Left ventricle myocardium inferior (tissue), 1 donor: ENCODE results near the gene DLAT. TPM values are rescaled to one million over a fixed set of nuclear protein-coding genes. Genes with fewer than 3 reads are reported as not detected.
A peak's percentile ranks its signal among the peaks of the same experiment; 100 is the strongest.

Experiments
- DNase-seq: peaks from one replicate; pipeline ENCODE4 v3.0.0-alpha.2; 2020
- H3K27ac ChIP-seq: fragments of 200-600 bp; replicated peaks from 2 replicates; pipeline ENCODE4 v1.8.0; 2021
- H3K27me3 ChIP-seq: fragments of 200-600 bp; 2 replicates; pipeline ENCODE4 v1.8.0; 2021; ENCODE audit warnings: low read depth
- H3K36me3 ChIP-seq: fragments of 200-600 bp; 2 replicates; pipeline ENCODE4 v1.8.0; 2021
- H3K4me1 ChIP-seq: fragments of 200-600 bp; 2 replicates; pipeline ENCODE4 v1.8.0; 2021
- H3K4me3 ChIP-seq: fragments of 200-600 bp; 2 replicates; pipeline ENCODE4 v1.8.0; 2021; ENCODE audit warnings: mild to moderate bottlenecking, moderate library complexity
- H3K9me3 ChIP-seq: fragments of 200-600 bp; replicated peaks from 2 replicates; pipeline ENCODE4 v1.8.0; 2021
- CTCF ChIP-seq: fragments of 200-600 bp; IDR thresholded peaks from 2 replicates; pipeline ENCODE4 v1.8.0; 2021; ENCODE audit warnings: antibody characterized with exemption, mild to moderate bottlenecking, borderline replicate concordance
- intact Hi-C: fragments of 100-400 bp; cut with micrococcal nuclease; formaldehyde crosslinking; loops from one replicate; pipeline ENCODE4 v1.11.0; 2022
- long read RNA-seq: library from polyadenylated mRNA; unstranded; transcript quantifications from one replicate; pipeline ENCODE4 v2.0.0, GENCODE V29; 2021
- total RNA-seq: library from RNA; stranded (reverse); fragmentation: NEBNext Ultra II Directional; extraction: Animal tissue kit (Norgen Biotek cat#: 25700); gene quantifications from one replicate; pipeline ENCODE4 v1.2.1, GENCODE V29; 2021
- donor health status: DM: no; HTN: yes; CAD: no; lungs with severe emphysema.

The DLAT gene
- total RNA-seq, result 176 TPM
- long read RNA-seq, full-length matches to known transcripts, result 455 of 504 reads
- long read RNA-seq, partial matches to known transcripts, result 15 of 504 reads
- long read RNA-seq, other reads (novel, unspliced or antisense), result 34 of 504 reads

GRCh38 chr11:112024773-112025678, at the start of gene DLAT:
Gene DLAT (plus strand): TSS chr11:112025408. CDS start chr11:112025473, 65 bp downstream.
- intact Hi-C loops, result no loop called here
- Histone ChIP-seq H3K36me3 (peaks cover 23% of the 10 kb centered on the region), H3K4me3 (peak within 1 kb of the TSS; percentile 79), H3K9me3 (no peaks in the 10 kb centered on the region), H3K27ac (peak within 1 kb of the TSS; percentile 95), H3K27me3 (no peaks in the 10 kb centered on the region), H3K4me1 (peaks cover 71% of the 10 kb centered on the region)
- DNase-seq, result peak; percentile 91
- no peak for TF ChIP-seq CTCF

GRCh38 chr11:111976119-111976766, 49.0 kb upstream of the DLAT start:
- peaks cover 6% of the 10 kb centered on the region for H3K27me3 ChIP-seq
- H3K9me3 ChIP-seq, result no peaks in the 10 kb centered on the region
- peak overlapping the region; percentile 78 for H3K4me3 ChIP-seq
- peaks cover 1% of the 10 kb centered on the region for H3K36me3 ChIP-seq
- no peak for TF ChIP-seq CTCF
- DNase-seq, result no peak
- intact Hi-C loops, result loop anchor here (5.0 kb wide), 1 partner anchor 44 kb away; no protein-coding TSS in a partner anchor
- peaks cover 56% of the 10 kb centered on the region for H3K4me1 ChIP-seq
- peak overlapping the region; percentile 87 for H3K27ac ChIP-seq

- Histone ChIP-seq H3K9me3 (no peaks in the 10 kb centered on the region), H3K4me3 (peak overlapping the region; percentile 78), H3K36me3 (no peaks in the 10 kb centered on the region), H3K27ac (peak overlapping the region; percentile 87), H3K27me3 (peaks cover 6% of the 10 kb centered on the region), H3K4me1 (peaks cover 57% of the 10 kb centered on the region)
- no peak for TF ChIP-seq CTCF
- intact Hi-C loops, result loop anchor here (5.0 kb wide), 1 partner anchor 44 kb away; no protein-coding TSS in a partner anchor
- DNase-seq, result no peak
Measured at GRCh38 chr11:111976767-111977145, 48.5 kb upstream of the DLAT start.

- Histone ChIP-seq H3K4me1 (peaks cover 64% of the 10 kb centered on the region), H3K9me3 (no peaks in the 10 kb centered on the region), H3K27me3 (peaks cover 6% of the 10 kb centered on the region), H3K4me3 (peak overlapping the region; percentile 78), H3K27ac (peak overlapping the region; percentile 87), H3K36me3 (no peaks in the 10 kb centered on the region)
- intact Hi-C loops, result loop anchor here (5.0 kb wide), 1 partner anchor 45 kb away; no protein-coding TSS in a partner anchor
- DNase-seq, result peak; percentile 72
- no peak for TF ChIP-seq CTCF
Measured at GRCh38 chr11:111977146-111978027, 47.8 kb upstream of the DLAT start.
